Measurements from ENCODE around the gene THSD7A.

The THSD7A gene

GRCh38 chr7:11612737-11613136, 219.3 kb downstream of the THSD7A start:
- Histone ChIP-seq H3K27ac (ENCODE audit: low read depth, low read length) (no peak overlapping the region), H3K4me3 (ENCODE audit: low read depth, low read length) (no peak overlapping the region), H3K27me3 (ENCODE audit: control insufficient read depth, insufficient read depth, low read length) (no peaks in the 10 kb centered on the region), H3K4me1 (ENCODE audit: control insufficient read depth, insufficient read depth, low read length) (peaks cover 13% of the 10 kb centered on the region; the same call in 1 of the 2 replicates), H3K36me3 (ENCODE audit: control insufficient read depth, insufficient read depth, low read length) (no peaks in the 10 kb centered on the region), H3K9me3 (ENCODE audit: control insufficient read depth, insufficient read depth, low read depth, low read length) (no peaks in the 10 kb centered on the region), H3K9ac (ENCODE audit: low read length) (no peak overlapping the region)

- no peak overlapping the region for H3K9ac ChIP-seq (ENCODE audit: low read length)
- no peaks in the 10 kb centered on the region for H3K27me3 ChIP-seq (ENCODE audit: control insufficient read depth, insufficient read depth, low read length)
- H3K4me1 ChIP-seq (ENCODE audit: control insufficient read depth, insufficient read depth, low read length) = peaks cover 13% of the 10 kb centered on the region; the same call in 1 of the 2 replicates
- no peaks in the 10 kb centered on the region for H3K9me3 ChIP-seq (ENCODE audit: control insufficient read depth, insufficient read depth, low read depth, low read length)
- no peak overlapping the region for H3K4me3 ChIP-seq (ENCODE audit: low read depth, low read length)
- H3K27ac ChIP-seq (ENCODE audit: low read depth, low read length) = no peak overlapping the region
- H3K36me3 ChIP-seq (ENCODE audit: control insufficient read depth, insufficient read depth, low read length) = no peaks in the 10 kb centered on the region
Measured at GRCh38 chr7:11609096-11609670, 222.8 kb downstream of the THSD7A start.

DNA sequence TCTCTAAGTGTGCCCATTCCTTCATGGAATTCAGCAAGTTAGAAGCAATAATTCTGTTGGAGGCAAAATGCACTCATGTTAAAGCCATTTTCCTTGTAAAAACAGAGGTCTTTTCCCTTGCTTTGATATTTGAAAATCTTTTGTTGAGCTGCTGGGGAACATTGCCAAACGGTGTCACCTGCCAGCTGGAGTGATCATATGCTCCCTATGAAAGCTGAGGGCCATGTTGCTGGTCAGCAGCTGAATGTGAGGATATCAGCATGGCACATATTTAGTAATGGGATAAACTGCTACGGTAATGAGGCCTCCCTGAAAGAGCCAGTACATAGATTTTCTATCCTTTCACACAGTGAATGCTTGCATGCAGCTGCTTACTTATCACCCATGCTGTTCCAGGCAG, 224.3 kb downstream of the THSD7A start:
- Histone ChIP-seq H3K4me3 (ENCODE audit: low read depth, low read length) (no peak overlapping the region), H3K9me3 (ENCODE audit: control insufficient read depth, insufficient read depth, low read depth, low read length) (no peaks in the 10 kb centered on the region), H3K27ac (ENCODE audit: low read depth, low read length) (no peak overlapping the region), H3K27me3 (ENCODE audit: control insufficient read depth, insufficient read depth, low read length) (no peaks in the 10 kb centered on the region), H3K36me3 (ENCODE audit: control insufficient read depth, insufficient read depth, low read length) (no peaks in the 10 kb centered on the region), H3K9ac (ENCODE audit: low read length) (no peak overlapping the region), H3K4me1 (ENCODE audit: control insufficient read depth, insufficient read depth, low read length) (peaks cover 4% of the 10 kb centered on the region; the same call in 1 of the 2 replicates)

GRCh38 chr7:11605749-11606148, 226.2 kb downstream of the THSD7A start:
- Histone ChIP-seq H3K4me1 (ENCODE audit: control insufficient read depth, insufficient read depth, low read length) (peaks cover 4% of the 10 kb centered on the region; the same call in 1 of the 2 replicates), H3K9ac (ENCODE audit: low read length) (no peak overlapping the region), H3K27me3 (ENCODE audit: control insufficient read depth, insufficient read depth, low read length) (no peaks in the 10 kb centered on the region), H3K9me3 (ENCODE audit: control insufficient read depth, insufficient read depth, low read depth, low read length) (no peaks in the 10 kb centered on the region), H3K27ac (ENCODE audit: low read depth, low read length) (no peak overlapping the region), H3K36me3 (ENCODE audit: control insufficient read depth, insufficient read depth, low read length) (no peaks in the 10 kb centered on the region), H3K4me3 (ENCODE audit: low read depth, low read length) (no peak overlapping the region)

DNA sequence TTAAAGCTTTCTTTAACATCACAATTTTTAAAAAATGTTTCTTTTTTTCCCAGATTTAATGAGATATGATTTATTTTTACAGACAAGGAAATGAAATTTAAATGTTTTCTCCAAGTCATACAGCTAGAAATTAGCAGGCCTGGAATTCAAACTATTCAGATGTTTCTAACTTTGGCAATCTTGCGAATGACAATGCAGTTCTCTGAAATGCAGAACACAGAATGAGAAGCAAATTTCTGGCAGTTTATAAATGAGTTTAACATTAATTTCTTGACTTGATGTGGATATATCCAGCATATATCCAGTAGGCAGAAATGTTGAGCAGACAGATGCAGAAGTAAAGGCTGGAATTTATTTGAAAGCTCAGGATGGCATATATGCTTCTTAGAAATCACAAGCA, 227.5 kb downstream of the THSD7A start:
- Histone ChIP-seq H3K9me3 (ENCODE audit: control insufficient read depth, insufficient read depth, low read depth, low read length) (no peaks in the 10 kb centered on the region), H3K36me3 (ENCODE audit: control insufficient read depth, insufficient read depth, low read length) (no peaks in the 10 kb centered on the region), H3K27ac (ENCODE audit: low read depth, low read length) (no peak overlapping the region), H3K27me3 (ENCODE audit: control insufficient read depth, insufficient read depth, low read length) (no peaks in the 10 kb centered on the region), H3K4me1 (ENCODE audit: control insufficient read depth, insufficient read depth, low read length) (peaks cover 4% of the 10 kb centered on the region; the same call in 1 of the 2 replicates), H3K4me3 (ENCODE audit: low read depth, low read length) (no peak overlapping the region), H3K9ac (ENCODE audit: low read length) (no peak overlapping the region)

GRCh38 chr7:11601761-11602160, 230.2 kb downstream of the THSD7A start:
- no peak overlapping the region for H3K27ac ChIP-seq (ENCODE audit: low read depth, low read length)
- H3K4me1 ChIP-seq (ENCODE audit: control insufficient read depth, insufficient read depth, low read length) = no peaks in the 10 kb centered on the region
- no peaks in the 10 kb centered on the region for H3K9me3 ChIP-seq (ENCODE audit: control insufficient read depth, insufficient read depth, low read depth, low read length)
- H3K27me3 ChIP-seq (ENCODE audit: control insufficient read depth, insufficient read depth, low read length) = no peaks in the 10 kb centered on the region
- H3K9ac ChIP-seq (ENCODE audit: low read length) = no peak overlapping the region
- H3K36me3 ChIP-seq (ENCODE audit: control insufficient read depth, insufficient read depth, low read length) = no peaks in the 10 kb centered on the region
- H3K4me3 ChIP-seq (ENCODE audit: low read depth, low read length) = no peak overlapping the region

GRCh38 chr7:11593322-11593721, 238.7 kb downstream of the THSD7A start:
- Histone ChIP-seq H3K4me1 (ENCODE audit: control insufficient read depth, insufficient read depth, low read length) (no peaks in the 10 kb centered on the region), H3K4me3 (ENCODE audit: low read depth, low read length) (no peak overlapping the region), H3K27me3 (ENCODE audit: control insufficient read depth, insufficient read depth, low read length) (no peaks in the 10 kb centered on the region), H3K27ac (ENCODE audit: low read depth, low read length) (no peak overlapping the region), H3K9ac (ENCODE audit: low read length) (no peak overlapping the region), H3K9me3 (ENCODE audit: control insufficient read depth, insufficient read depth, low read depth, low read length) (no peaks in the 10 kb centered on the region), H3K36me3 (ENCODE audit: control insufficient read depth, insufficient read depth, low read length) (no peaks in the 10 kb centered on the region)

DNA sequence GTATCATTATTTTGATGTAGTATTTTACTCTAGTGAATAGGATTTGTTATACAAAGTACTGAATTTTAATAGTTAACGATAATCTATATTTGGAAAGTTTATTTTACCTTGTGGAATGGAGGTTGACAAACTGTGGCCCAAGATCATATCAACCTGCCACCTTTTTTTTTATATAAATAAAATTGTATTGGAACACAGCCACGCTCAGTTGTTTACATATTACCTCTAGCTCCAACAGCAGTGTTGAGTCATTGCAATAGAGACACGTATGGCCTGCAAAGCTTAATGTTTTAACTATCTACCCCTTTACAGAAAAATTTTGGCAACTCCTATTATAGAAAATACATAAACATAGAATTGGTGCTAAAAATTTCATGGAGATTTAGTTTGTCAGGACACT, 239.3 kb downstream of the THSD7A start:
- H3K4me1 ChIP-seq (ENCODE audit: control insufficient read depth, insufficient read depth, low read length) = no peaks in the 10 kb centered on the region
- H3K4me3 ChIP-seq (ENCODE audit: low read depth, low read length) = no peak overlapping the region
- H3K36me3 ChIP-seq (ENCODE audit: control insufficient read depth, insufficient read depth, low read length) = no peaks in the 10 kb centered on the region
- no peaks in the 10 kb centered on the region for H3K27me3 ChIP-seq (ENCODE audit: control insufficient read depth, insufficient read depth, low read length)
- no peak overlapping the region for H3K27ac ChIP-seq (ENCODE audit: low read depth, low read length)
- no peaks in the 10 kb centered on the region for H3K9me3 ChIP-seq (ENCODE audit: control insufficient read depth, insufficient read depth, low read depth, low read length)
- no peak overlapping the region for H3K9ac ChIP-seq (ENCODE audit: low read length)

DNA sequence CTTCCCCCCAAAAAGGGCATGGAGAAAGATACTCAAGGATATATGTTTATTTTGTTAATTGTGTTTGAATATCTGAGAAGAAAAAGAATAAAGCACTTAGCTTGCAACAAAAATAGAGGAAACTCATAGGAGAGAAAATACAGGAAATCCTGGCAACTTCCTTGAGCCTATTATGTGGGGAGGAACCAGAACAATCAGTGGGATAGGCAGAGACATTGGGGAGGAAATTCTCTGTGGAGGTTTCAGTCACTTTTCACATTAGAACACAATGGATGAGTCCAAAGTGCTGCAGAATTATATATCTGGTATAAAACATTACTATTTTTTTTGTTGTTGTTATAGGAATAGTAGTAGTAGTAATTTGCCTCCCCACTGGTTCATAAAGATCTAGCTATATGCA, 240.1 kb downstream of the THSD7A start:
- Histone ChIP-seq H3K4me1 (ENCODE audit: control insufficient read depth, insufficient read depth, low read length) (no peaks in the 10 kb centered on the region), H3K9ac (ENCODE audit: low read length) (no peak overlapping the region), H3K27me3 (ENCODE audit: control insufficient read depth, insufficient read depth, low read length) (no peaks in the 10 kb centered on the region), H3K9me3 (ENCODE audit: control insufficient read depth, insufficient read depth, low read depth, low read length) (no peaks in the 10 kb centered on the region), H3K36me3 (ENCODE audit: control insufficient read depth, insufficient read depth, low read length) (no peaks in the 10 kb centered on the region), H3K4me3 (ENCODE audit: low read depth, low read length) (no peak overlapping the region), H3K27ac (ENCODE audit: low read depth, low read length) (no peak overlapping the region)

GRCh38 chr7:11591055-11591633, 240.9 kb downstream of the THSD7A start:
- no peaks in the 10 kb centered on the region for H3K9me3 ChIP-seq (ENCODE audit: control insufficient read depth, insufficient read depth, low read depth, low read length)
- no peaks in the 10 kb centered on the region for H3K36me3 ChIP-seq (ENCODE audit: control insufficient read depth, insufficient read depth, low read length)
- no peaks in the 10 kb centered on the region for H3K4me1 ChIP-seq (ENCODE audit: control insufficient read depth, insufficient read depth, low read length)
- no peaks in the 10 kb centered on the region for H3K27me3 ChIP-seq (ENCODE audit: control insufficient read depth, insufficient read depth, low read length)
- H3K27ac ChIP-seq (ENCODE audit: low read depth, low read length) = no peak overlapping the region
- no peak overlapping the region for H3K4me3 ChIP-seq (ENCODE audit: low read depth, low read length)
- H3K9ac ChIP-seq (ENCODE audit: low read length) = no peak overlapping the region

DNA sequence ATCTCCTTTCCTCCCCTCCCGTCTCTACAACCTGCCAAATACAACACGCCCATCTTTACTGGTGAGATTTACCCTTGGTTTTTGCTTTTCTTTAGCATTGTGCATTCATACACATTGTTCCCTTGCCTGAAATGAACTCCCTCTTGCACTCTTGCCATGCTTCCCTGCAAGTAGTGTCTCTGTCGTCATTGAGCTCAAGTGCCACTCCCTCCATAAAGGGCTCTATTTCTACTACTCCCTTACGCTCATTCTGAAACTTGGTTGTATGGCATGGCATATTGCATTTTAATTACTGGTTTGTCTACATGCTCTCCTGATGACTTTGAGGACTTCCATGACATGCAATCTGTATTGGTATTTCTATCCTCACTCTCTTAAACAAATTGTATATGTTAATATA, 242.7 kb downstream of the THSD7A start:
- H3K4me1 ChIP-seq (ENCODE audit: control insufficient read depth, insufficient read depth, low read length) = no peaks in the 10 kb centered on the region
- no peaks in the 10 kb centered on the region for H3K9me3 ChIP-seq (ENCODE audit: control insufficient read depth, insufficient read depth, low read depth, low read length)
- H3K27ac ChIP-seq (ENCODE audit: low read depth, low read length) = no peak overlapping the region
- no peaks in the 10 kb centered on the region for H3K27me3 ChIP-seq (ENCODE audit: control insufficient read depth, insufficient read depth, low read length)
- H3K36me3 ChIP-seq (ENCODE audit: control insufficient read depth, insufficient read depth, low read length) = no peaks in the 10 kb centered on the region
- H3K9ac ChIP-seq (ENCODE audit: low read length) = no peak overlapping the region
- H3K4me3 ChIP-seq (ENCODE audit: low read depth, low read length) = no peak overlapping the region
